ENCODE data around the gene CCL19. TPM values are rescaled to one million over a fixed set of nuclear protein-coding genes. Genes with fewer than 3 reads are reported as not detected.

CCL19 gene
- total and polyA plus RNA-seq, 8 donors = 4.3 to 24.1 (median 7.8) TPM; not detected in 3

GRCh38 chr9:34671307-34671706 lies 19.8 kb downstream of the CCL19 start:
- WGBS, 5 donors = 67 to 83% (median 71%) methylated on average over 1 of the region's 1 CpG

GRCh38 chr9:34669809-34670562 lies 21.1 kb downstream of the CCL19 start:
- Histone ChIP-seq H3K27me3 (no peaks in the 10 kb centered on the region), H3K27ac (no peak overlapping the region), H3K4me3 (no peak overlapping the region), H3K9me3 (no peaks in the 10 kb centered on the region), H3K4me1 (peaks cover 0 to 25% (median 19%) of the 10 kb centered on the region in 4 donors), H3K36me3 (peaks cover 0 to 24% (median 4%) of the 10 kb centered on the region in 4 donors)
- intact Hi-C loops (cut with DNase I; ENCODE audit: low total_unique reads) = no loop called here
- TF ChIP-seq POLR2AphosphoS5 (IDR thresholded peaks at IDR 0.05) (no peak), EP300 (IDR thresholded peaks at IDR 0.05) (no peak), CTCF (IDR thresholded peaks at IDR 0.05) (no peak), POLR2A (IDR thresholded peaks at IDR 0.05) (no peak)
- DNase-seq = no peak
- WGBS, 5 donors = 87 to 93% (median 91%) methylated on average over 5 of the region's 5 CpGs

More at GRCh38 chr9:34671307-34671706, 19.8 kb downstream of the CCL19 start:
- TF ChIP-seq POLR2AphosphoS5 (IDR thresholded peaks at IDR 0.05) (no peak), POLR2A (IDR thresholded peaks at IDR 0.05) (no peak), EP300 (IDR thresholded peaks at IDR 0.05) (no peak), CTCF (IDR thresholded peaks at IDR 0.05) (no peak)
- Histone ChIP-seq H3K4me3 (no peak overlapping the region), H3K36me3 (peaks cover 0 to 24% (median 4%) of the 10 kb centered on the region in 4 donors), H3K9me3 (no peaks in the 10 kb centered on the region), H3K27me3 (no peaks in the 10 kb centered on the region), H3K4me1 (peaks cover 0 to 21% (median 12%) of the 10 kb centered on the region in 4 donors), H3K27ac (no peak overlapping the region)
- no peak for DNase-seq
- intact Hi-C loops (cut with DNase I; ENCODE audit: low total_unique reads) = no loop called here

GRCh38 chr9:34665381-34666250 lies 25.5 kb downstream of the CCL19 start:
- intact Hi-C loops (cut with DNase I; ENCODE audit: low total_unique reads) = no loop called here
- peak overlapping the region; percentile 55 to 72 (median 66) for H3K4me3 ChIP-seq

More at GRCh38 chr9:34665381-34666250, 25.5 kb downstream of the CCL19 start:
- H3K27me3 ChIP-seq = no peaks in the 10 kb centered on the region
- peak; percentile 93 to 98 for DNase-seq
- peaks cover 0 to 40% (median 29%) of the 10 kb centered on the region in 4 donors for H3K4me1 ChIP-seq
- H3K36me3 ChIP-seq = peaks cover 0 to 46% (median 10%) of the 10 kb centered on the region in 4 donors
- TF ChIP-seq CTCF (IDR thresholded peaks at IDR 0.05) = no peak
- peak in 2 of 4 donors; percentile 53 to 92 for TF ChIP-seq POLR2A (IDR thresholded peaks at IDR 0.05)
- no peak for TF ChIP-seq EP300 (IDR thresholded peaks at IDR 0.05)
- peak; percentile 84 to 98 (median 97) for TF ChIP-seq POLR2AphosphoS5 (IDR thresholded peaks at IDR 0.05)
- H3K9me3 ChIP-seq = no peaks in the 10 kb centered on the region
- WGBS, 5 donors = 1 to 2% (median 1%) methylated on average over 22 to 55 of the region's 55 CpGs
- peak overlapping the region; percentile 95 to 99 (median 98) for H3K27ac ChIP-seq
